Left colon (tissue), 2 donors: Measurements from ENCODE around the gene PRND. TPM values are rescaled to one million over a fixed set of nuclear protein-coding genes. Genes with fewer than 3 reads are reported as not detected.
A peak's percentile ranks its signal among the peaks of the same experiment; 100 is the strongest.
"Not testable (repeated sequence)": the region's sequence is repeated elsewhere in the genome, so short reads cannot be mapped to it uniquely, and the experiment has no call there.

Experiments
- ATAC-seq: fragments of 200-7000 bp; cut with Tn5 transposase; one replicate; pipeline ENCODE4 v1.9.1; 2020; ENCODE audit warnings: mild to moderate bottlenecking, moderate library complexity
- DNase-seq, 2 donors: peaks; one replicate each; pipeline ENCODE4 v3.0.0-alpha.2; 2020
- intact Hi-C, 2 donors: fragments of 100-400 bp; cut with DNase I in 1 of 2; cut with micrococcal nuclease in 1 of 2; formaldehyde crosslinking; loops; one replicate each; pipeline versions ENCODE4 v1.11.2 to v1.14.0; 2022; cut with DNase I, micrococcal nuclease
- total RNA-seq, 2 donors: library from RNA; stranded (reverse); fragmentation: NEBNext Ultra II Directional; extraction: Animal tissue kit (Norgen Biotek cat#: 25700); gene quantifications; one replicate each; pipeline ENCODE4 v1.2.1, GENCODE V29; 2021
- donor health status: DM: no; HTN: no; CAD: no.
- donor health status: DM: yes; HTN: yes; CAD: no.

PRND gene
- total RNA-seq, 2 donors from 2014 or later: 0.20 TPM; not detected in 1

DNA sequence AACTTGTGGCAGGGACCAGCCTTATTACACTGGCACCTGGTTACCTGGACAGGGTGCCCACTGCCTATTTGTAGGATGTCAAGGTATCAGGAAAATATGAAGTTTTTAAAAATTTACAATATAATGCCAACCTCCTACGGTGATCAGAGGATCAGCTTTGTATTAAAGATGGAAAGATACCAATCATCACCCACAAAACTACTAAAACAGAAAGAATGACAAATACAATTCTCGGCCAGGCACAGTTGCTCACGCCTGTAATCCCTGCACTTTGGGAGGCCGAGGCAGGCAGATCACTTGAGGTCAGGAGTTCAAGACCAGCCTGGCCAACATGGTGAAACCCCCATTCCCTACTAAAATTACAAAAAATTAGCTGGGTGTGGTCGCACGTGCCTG lies 18.4 kb upstream of the PRND start:
- DNase-seq: no peak
- no peak for ATAC-seq
- intact Hi-C loops: no loop called here

DNA sequence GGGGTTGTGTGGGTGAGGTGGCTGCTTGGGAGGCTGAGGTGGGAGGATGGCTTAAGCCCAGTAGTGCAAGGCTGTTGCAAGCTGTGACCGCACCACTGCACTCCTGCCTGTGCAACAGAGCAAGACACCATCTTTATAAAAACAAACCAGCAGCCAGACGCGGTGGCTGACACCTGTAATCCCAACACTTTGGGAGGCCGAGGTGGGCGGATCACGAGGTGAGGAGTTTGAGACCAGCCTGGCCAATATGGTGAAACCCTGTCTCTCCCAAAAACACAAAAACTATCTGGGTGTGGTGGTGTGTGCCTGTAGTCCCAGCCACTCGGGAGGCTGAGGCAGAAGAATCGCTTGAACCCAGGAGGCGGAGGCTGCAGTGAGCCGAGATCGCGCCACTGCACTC lies 14.8 kb upstream of the PRND start:
- ATAC-seq, intact Hi-C loops, DNase-seq: not testable (repeated sequence)

DNA sequence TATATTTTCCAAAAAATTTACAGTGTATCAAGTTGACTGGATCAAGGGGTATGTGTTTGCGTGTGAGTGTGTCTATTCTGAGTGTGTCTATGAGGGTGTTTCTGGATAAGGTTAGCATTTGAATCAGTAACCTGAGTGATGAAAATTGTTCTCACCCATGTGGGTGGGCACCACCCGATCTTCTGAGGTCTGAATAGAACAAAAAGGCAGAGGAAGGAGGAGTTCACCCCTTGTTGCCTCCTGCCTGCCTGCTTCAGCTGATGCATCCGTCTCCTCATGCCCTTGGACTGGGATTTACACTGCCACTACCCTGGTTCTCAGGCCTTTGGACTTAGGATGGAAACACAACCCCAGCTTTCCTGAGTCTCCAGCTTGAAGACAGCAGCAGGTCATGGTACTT lies 13.7 kb upstream of the PRND start:
- intact Hi-C loops: no loop called here
- ATAC-seq (no peak), DNase-seq (no peak)

DNA sequence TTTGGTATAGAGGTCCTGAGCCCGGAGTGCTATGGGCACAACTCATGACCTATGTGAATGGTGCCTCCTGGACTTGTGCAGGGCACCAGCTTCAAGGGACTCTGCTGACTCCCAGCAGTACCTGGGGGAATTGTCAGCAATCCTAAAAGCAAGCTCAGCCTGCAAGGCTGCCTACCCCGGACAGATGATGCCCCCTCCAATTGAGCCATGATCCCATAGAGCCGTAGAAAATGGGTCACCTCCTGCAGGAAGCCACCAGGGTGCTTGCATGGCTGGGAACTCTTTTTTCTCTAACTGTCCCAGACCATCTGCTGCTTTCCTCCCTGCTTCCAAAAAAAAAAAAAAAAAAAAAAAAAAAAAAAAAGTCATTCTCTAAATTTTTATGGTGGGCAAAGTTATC lies 12.9 kb upstream of the PRND start:
- DNase-seq: no peak
- no peak for ATAC-seq
- intact Hi-C loops: no loop called here

DNA sequence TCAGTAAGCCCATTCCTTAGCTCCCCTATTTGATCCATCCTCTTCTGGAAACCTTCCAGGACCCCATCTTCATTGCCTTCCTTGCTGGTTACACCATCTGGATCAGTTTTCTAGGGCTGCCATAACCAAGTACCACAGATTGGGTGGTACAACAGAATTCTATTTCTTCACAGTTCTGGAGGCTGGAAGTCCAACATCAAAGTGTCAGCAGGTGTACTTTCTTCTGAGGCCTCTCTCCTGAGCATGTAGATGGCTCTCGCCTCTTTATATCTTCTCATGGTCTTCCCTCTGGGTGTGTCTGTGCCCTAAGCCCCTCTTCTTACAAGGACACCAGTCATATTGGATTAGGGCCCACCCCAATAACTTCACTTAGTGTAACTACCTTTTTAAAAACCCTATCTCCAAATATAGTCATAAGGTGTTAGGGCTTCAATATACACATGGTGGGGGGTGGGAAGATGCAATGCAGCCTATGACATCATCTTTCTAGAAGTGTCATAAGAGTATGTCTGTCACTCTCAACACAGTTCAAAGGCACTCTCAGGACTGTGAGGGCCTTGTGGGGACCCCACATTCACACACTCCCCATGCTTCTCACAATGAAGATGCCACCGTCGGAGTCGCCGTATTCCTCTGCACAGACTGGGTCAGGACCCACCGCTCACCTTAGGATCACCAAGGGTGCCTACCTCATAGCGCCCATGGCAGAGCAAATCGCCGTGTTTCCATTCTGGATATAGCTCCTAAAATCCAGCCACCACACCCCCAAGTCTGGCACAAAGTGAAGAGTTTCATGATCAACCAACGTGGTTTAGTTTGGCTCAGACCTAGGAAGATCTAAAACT lies 12.2 kb upstream of the PRND start:
- intact Hi-C loops: no loop called here
- no peak for DNase-seq
- ATAC-seq: no peak

DNA sequence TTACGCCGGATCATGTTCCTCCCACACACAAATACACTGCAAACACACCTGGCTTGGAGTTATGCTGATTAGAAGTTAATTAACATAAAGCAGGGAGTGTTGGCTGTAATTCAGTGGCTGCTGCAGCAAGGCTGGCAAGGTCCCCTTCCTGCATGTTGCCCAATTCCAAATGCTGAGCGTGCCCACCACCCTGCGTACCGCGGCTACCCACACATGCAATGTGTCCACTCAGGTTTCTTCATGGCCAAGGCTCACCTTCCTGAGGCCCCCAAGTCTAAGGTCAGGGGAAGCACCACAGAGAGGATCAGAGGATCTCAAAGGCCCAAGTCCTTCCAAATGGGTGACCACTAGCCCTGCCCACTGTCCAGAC lies 11.6 kb upstream of the PRND start:
- DNase-seq: no peak
- intact Hi-C loops: no loop called here
- ATAC-seq: no peak

DNA sequence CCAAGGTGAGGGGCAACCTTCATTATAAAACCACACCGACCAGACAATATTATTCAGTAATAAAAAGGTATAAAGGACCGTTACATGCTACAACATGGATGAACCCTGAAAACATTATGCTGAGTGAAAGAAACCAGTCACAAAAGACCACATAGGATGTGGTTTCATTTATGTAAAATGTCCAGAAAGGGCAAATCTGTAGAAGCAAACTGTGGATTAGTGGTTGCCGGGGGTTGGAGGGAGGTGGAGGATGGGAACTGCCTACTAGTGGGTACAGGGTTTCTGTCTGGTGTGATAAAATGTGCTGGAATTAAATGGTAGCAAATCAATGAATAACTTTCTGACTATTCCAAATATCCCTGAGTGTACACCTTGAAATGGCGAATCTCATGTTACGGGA lies 10.2 kb upstream of the PRND start:
- DNase-seq: no peak
- no peak for ATAC-seq
- intact Hi-C loops: no loop called here

DNA sequence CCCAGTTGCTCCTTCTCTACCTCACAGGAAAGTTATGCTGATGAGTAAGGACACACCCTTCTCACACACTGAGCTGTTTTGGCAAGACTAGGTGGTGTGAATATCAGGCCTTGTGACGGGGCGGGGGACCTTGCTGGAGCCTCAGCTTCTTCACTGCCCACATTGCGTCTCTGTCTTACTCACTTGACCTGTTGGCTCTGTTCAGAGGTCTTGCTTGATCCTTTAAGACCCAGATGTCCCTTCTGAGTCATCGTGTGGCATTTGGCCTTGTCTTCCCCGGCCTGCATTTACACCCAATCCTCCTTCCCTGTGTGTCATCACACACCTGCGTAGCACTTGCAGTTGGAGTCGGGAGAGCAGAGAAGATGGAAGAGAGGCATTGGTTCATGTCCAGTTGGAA lies 8.3 kb upstream of the PRND start:
- ATAC-seq (no peak), DNase-seq (no peak)
- intact Hi-C loops: no loop called here

DNA sequence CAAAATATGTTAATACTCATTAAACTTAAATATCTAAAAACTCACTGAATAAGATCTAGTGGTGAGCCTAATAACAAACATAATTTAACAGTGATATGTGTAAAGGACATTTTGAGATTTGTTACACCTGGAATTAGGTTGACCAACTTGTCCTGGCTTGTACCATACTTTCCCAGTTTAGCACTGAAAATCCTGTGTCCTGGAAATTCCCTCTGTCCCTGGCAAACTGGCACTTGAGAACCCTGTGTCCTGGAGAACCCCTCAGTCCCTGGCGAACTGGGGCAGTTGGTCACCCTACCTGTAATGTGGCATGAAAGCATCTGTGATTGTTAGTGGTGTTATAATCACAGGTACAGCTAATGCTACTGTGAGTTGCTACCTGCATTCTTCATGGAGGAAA lies 6.9 kb upstream of the PRND start:
- no peak for ATAC-seq
- intact Hi-C loops: no loop called here
- no peak for DNase-seq

DNA sequence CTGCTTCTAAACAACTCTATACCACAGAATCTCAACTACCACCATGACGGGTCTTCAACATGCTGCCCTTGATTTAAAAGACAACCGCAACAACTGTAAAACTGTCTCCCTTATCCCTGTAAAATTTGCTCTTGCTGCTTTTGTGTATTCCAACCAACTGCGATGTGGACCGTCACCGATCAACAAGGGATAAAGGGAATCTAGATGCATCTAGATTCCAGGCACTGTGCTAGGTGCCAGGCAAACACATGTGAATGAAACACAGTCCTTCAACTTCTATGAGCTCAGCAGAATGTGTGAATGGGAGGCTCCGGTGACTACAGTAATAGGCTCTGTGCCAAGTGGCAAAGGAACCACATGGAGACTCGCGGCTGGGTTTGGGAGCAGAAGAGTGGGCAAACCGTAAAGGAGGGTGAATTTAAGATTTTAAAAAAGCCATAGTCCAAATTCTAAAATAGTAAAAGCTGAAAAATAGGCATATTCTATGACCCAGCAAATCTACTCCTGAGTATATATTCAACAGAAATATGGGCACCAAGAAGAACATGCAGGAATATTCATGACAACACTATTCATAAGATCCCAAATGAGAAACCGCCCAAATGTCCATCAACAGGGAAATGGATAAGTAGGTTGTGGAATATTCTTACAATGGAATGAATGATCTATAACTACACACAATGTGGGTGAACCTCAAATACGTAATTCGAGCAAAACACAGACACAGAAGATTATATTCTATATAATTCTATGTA lies 3.7 kb upstream of the PRND start:
- no peak for ATAC-seq
- intact Hi-C loops: loop anchor here in 1 of 2 donors (2.0 kb wide), 1 partner anchor 111 kb away; no protein-coding TSS in a partner anchor
- DNase-seq: no peak

DNA sequence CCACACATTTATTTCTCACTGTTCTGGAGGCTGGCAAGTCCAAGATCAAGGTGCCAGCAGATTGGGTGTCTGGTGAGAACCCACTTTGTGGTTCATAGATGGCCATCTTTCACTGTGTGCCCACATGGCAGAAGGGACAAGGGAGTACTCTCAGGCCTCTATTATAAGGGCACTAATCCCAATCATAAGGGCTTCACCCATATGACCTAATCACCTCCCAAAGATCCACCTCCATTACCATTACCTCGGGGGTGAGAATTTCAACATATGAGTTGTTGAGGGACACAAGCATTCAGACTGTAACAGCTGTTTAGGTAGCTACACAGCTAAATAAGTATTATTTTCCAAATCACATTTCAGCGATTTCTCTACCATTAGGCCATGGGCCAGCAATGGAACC lies 2.5 kb upstream of the PRND start:
- ATAC-seq: no peak
- intact Hi-C loops: loop anchor here in 1 of 2 donors (2.0 kb wide), 1 partner anchor 112 kb away; no protein-coding TSS in a partner anchor

DNA sequence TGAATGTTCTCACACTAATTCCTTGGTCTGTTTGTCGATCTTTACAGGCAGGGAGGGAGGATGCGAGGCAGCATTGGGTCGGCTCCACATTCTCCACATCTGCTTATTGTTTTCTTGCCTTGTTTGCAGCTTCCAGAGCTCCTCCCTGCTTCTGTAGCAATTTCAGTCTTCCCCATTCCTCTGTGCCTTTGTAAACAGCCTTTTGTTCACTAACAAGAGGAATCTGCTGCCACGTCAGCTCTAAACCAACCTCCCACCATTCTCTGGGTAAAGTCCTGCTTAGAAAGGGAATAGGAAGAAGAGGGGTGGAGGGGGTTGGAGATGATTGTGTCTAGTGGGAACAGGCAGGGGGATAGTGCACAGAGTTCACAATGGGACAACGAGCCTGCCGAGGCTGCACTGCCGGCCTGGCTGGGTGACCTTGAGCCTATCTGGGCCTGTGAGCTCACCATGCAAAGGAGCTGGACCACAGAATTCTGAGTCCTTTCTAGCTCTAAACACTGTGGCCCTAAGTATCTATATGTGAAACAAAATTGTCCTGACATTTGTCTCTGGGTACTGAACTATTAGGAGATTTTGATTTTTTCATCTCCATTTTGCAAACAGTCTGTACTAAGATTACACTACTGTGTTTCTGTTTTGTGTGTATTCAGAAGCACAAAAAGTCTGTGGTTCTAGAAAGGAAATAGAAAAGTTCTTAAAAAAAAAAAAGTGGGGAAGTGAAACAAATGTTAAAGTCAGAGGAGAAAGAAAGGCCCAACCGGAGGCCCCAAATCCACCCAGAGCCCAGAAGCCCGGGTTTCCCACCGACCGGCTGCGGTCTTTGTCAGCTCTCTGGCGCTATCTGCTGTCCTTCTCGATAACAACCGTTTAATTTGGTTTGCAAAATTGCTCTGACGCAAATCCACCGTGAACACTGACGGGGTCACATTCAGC lies 1.4 kb upstream of the PRND start:
- peak; percentile 80 for ATAC-seq
- peak; percentile 65 to 73 for DNase-seq
- intact Hi-C loops: no loop called here

More for the DNA sequence above, 2.5 kb upstream of the PRND start:
- DNase-seq: no peak

DNA sequence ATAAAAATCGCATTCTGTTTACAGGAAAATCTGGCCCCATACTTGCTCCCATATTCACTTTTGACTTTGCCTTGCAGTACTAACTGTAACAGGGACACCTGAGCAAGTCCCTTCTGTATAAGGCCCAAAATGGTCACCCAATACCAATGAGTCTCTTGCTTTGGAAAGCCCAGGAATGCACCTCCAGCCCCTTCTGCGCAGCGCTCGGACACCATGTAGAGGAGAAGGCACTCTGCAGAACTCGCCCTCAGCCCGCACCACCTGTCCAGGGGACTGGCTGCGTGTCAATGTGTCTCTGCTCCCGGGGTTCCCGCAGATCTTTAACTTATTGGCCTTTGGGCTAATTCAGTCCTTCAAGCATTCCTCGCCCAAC lies 746 bp upstream of the PRND start:
- intact Hi-C loops: no loop called here
- ATAC-seq: peak; percentile 15
- DNase-seq: peak in 1 of 2 donors; percentile 23

DNA sequence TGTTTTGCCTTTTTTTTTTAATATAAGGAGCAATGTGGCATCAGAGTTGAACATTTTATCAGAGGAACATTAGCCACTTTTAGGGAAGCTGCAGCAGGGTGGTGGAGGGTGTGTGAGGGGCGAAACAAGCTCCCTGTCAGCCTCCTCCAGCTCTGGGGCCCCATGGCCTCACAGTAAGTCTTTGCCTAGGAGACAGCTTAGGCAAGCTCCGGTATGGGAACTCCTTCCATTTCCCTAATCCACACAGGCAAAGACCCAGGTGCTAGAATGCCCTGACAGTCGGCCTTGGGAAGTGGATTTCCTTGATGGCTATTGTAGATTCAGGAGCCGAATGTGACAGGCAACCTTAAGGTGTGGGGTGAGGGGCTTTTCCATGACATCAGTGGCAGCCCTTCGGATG lies 862 bp downstream of the PRND start:
- ATAC-seq: no peak
- intact Hi-C loops: no loop called here
- no peak for DNase-seq

DNA sequence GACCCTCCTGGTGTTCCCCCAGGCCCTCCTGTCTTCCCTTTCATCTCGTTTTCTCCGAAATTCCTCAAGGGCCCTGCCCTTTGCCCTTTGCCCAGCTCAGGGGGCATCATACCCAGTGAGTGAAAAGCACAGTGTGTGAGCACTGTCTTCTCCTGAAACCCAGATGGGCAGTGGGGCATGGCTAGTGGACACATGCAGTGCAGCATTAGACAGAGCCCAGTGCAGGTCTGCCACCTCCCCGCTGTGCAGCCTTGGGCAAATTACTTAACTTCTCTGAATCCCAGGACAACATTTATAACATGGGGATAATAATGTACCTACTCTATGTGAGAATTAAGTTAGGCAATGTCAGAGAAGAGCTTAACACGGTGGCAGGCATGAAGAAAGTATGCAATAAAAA lies 1.3 kb downstream of the PRND start:
- DNase-seq (no peak), ATAC-seq (no peak)
- intact Hi-C loops: no loop called here

DNA sequence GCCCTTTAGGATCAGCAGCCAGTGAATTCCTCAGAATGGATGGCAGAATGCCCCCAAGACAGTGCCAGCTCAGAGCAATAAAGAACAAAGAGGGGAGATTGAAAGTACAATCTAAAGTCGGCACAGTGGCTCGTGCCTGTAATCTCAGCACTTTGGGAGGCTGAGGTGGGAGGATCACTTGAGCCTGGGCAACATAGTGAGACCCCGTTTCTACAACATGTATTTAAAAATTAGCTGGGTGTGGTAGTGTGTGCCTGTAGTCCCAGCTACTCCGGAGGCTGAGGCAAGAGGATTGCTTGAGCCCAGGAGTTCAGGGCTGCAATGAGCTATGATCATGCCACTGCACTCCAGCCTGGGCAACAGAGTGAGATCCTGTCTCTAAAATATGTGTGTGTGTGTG lies 1.8 kb downstream of the PRND start:
- DNase-seq, ATAC-seq, intact Hi-C loops: not testable (repeated sequence)

DNA sequence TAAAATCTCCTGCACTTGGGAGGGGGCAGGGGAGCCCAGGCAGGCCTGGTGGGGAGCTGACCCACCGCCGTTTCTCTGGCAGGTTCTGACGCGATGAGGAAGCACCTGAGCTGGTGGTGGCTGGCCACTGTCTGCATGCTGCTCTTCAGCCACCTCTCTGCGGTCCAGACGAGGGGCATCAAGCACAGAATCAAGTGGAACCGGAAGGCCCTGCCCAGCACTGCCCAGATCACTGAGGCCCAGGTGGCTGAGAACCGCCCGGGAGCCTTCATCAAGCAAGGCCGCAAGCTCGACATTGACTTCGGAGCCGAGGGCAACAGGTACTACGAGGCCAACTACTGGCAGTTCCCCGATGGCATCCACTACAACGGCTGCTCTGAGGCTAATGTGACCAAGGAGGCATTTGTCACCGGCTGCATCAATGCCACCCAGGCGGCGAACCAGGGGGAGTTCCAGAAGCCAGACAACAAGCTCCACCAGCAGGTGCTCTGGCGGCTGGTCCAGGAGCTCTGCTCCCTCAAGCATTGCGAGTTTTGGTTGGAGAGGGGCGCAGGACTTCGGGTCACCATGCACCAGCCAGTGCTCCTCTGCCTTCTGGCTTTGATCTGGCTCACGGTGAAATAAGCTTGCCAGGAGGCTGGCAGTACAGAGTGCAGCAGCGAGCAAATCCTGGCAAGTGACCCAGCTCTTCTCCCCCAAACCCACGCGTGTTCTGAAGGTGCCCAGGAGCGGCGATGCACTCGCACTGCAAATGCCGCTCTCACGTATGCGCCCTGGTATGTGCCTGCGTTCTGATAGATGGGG lies 3.0 kb downstream of the PRND start:
- DNase-seq: no peak
- intact Hi-C loops: no loop called here
- no peak for ATAC-seq

DNA sequence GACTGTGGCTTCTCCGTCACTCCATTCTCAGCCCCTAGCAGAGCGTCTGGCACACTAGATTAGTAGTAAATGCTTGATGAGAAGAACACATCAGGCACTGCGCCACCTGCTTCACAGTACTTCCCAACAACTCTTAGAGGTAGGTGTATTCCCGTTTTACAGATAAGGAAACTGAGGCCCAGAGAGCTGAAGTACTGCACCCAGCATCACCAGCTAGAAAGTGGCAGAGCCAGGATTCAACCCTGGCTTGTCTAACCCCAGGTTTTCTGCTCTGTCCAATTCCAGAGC lies 3.5 kb downstream of the PRND start:
- ATAC-seq: no peak

More for the DNA sequence above, 3.5 kb downstream of the PRND start:
- intact Hi-C loops: no loop called here
- DNase-seq: no peak
